VCaP (cell line): ENCODE data around the gene SMOC1.
"Not testable (repeated sequence)": the region's sequence is repeated elsewhere in the genome, so short reads cannot be mapped to it uniquely, and the experiment has no call there.

ENCODE experiments used
- H3K27ac ChIP-seq: fragments of 450-650 bp; 2 replicates; pipeline ENCODE4 v1.5.1; 2017
- TF ChIP-seq, protein P1 (sequence below): fragments of 450-650 bp; conservative IDR thresholded peaks from 2 replicates; pipeline ENCODE4 v1.5.1; 2017; ENCODE audit warnings: mild to moderate bottlenecking, moderate library complexity

The SMOC1 gene

DNA sequence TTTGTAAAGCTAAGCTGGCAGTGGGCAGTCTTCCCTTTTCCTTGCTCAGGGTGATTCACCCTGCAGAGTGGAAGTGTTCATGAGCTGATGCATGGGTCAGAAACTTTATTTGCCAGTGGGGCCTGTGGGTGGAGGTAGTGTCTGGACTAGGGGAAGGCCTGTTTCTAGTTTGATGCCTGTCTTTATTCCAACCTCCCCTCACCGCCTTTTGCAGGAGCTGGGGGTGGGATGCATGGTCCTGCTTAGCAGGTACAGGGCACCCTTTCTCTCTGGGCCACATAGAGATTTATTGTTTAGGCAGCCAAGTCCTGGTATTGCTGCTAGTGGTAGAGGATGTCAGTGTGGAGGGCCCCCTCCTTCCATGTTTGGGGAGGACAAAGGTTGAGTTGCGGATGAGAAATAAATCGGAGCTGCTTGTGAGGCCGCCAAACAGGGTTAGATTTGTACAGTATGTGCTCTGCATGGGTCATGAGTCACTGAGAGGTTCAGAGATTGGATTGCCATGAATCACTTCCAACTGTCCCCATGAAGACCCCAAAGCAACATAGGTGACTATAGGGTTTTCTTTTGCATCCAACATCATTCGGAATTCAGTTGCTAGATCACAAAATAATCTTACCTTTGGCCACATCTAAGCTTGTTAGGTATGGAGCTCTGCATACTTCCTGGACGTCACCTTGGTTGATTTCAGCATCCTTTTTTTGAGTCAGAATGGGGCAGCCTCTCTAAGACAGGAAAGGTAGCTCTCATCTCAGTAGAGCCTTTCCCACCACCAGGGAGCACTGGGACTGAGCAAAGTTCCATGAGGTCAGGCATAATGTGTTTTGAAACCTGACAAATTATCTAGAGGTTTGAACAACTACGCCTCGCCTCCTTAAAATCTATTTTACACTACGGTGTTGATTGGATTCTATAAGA lies 8.8 kb downstream of the SMOC1 start:
- H3K27ac ChIP-seq: no peak overlapping the region
- TF ChIP-seq, protein P1, sequence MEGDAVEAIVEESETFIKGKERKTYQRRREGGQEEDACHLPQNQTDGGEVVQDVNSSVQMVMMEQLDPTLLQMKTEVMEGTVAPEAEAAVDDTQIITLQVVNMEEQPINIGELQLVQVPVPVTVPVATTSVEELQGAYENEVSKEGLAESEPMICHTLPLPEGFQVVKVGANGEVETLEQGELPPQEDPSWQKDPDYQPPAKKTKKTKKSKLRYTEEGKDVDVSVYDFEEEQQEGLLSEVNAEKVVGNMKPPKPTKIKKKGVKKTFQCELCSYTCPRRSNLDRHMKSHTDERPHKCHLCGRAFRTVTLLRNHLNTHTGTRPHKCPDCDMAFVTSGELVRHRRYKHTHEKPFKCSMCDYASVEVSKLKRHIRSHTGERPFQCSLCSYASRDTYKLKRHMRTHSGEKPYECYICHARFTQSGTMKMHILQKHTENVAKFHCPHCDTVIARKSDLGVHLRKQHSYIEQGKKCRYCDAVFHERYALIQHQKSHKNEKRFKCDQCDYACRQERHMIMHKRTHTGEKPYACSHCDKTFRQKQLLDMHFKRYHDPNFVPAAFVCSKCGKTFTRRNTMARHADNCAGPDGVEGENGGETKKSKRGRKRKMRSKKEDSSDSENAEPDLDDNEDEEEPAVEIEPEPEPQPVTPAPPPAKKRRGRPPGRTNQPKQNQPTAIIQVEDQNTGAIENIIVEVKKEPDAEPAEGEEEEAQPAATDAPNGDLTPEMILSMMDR: no peak

DNA sequence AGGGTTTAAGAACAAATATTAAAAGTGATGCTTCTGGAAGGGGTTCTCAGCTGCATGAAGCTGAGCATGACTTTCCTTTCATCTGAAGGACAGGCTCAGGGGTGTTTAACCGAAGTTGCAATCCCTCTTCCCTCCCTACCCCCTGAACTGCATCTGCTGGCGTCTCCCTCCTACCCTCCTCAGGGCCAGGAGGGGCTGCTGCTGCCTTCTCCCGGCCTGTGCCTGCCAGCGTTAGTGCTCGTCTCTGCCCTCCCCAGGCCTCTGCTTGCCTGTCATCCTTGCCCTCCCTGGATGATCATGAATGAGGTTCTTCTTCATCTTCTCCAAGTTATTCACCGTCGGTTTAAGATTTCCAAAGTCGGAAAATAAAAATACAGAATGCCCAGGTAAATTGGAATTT lies 12.2 kb downstream of the SMOC1 start:
- no peak overlapping the region for H3K27ac ChIP-seq
- TF ChIP-seq, protein P1: no peak

DNA sequence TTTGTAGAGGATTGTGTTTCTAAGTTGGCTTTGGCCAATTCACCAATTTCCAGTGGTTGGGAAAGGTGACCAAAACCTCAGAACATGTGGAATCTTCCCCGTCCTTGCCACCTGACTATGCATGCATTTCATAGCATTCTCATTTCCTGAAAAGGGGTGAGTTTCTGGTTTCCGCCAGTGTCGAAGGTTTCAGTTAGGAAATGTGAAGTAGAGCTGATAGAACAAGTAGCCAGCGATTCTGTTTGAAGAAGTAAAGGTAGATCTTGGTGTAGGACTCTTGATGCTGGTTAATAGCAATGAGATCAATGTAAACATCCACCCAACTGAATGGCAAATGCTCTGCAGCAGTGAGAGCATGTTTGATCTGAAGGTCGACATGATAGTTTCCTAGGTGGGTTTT lies 15.9 kb downstream of the SMOC1 start:
- no peak overlapping the region for H3K27ac ChIP-seq
- TF ChIP-seq, protein P1: no peak

DNA sequence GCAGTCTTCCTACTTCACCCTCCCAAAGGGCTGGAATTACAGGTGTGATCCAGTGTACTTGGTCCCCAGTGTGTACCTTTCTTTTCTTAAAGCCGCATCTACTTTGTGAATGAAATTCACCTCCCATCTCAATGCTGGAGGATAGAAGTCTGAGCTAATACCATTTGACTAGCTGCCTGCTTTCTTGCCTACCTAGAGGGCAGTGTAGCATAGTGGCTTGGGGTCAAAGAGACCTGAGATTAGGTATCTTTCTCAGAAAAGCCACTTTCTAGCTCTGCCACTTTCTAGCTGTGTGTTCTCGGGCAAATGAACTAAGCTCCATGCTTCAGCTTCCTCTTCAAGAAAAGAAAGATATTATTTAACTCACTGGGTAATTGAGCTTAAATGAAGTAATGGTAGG lies 16.9 kb downstream of the SMOC1 start:
- TF ChIP-seq, protein P1: no peak
- H3K27ac ChIP-seq: no peak overlapping the region

DNA sequence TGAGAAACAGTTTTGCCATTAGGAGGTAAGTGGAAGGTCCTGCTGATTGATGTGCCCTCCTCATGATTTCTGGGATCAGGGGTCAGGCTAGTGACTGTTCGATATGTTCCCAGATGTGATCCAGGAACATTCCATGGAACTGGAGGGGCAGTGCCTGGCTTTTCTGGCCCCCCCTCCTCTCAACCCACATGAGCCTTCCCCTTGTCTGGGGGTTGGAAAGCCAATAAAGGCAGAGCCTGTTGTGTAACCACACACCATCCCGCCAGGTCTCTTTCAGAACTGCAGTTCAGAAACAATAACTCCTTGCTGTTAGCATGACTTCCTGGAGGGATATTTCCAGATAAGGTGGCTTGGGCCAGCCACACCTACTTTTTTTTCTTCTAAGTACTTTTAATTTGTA lies 17.8 kb downstream of the SMOC1 start:
- H3K27ac ChIP-seq: no peak overlapping the region
- TF ChIP-seq, protein P1: no peak

DNA sequence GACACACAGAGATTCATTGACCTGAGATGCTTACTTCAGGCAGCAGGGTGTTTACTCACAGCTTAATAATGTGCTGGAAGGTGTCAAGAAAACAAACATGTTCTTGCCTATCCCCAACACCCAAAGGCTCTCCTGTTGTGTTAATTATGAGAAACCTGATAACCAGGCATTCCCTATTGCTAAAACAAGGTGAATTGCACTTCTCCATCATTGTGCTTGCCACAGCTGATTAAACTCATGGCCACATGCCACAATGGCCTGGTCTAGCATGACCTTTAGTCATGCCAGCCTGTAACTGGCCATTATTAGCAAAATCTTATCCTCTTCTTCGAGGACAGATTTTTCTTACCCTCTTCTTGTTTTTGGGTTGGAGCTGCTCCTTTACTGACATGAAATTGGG lies 21.4 kb downstream of the SMOC1 start:
- TF ChIP-seq, protein P1: no peak
- no peak overlapping the region for H3K27ac ChIP-seq

DNA sequence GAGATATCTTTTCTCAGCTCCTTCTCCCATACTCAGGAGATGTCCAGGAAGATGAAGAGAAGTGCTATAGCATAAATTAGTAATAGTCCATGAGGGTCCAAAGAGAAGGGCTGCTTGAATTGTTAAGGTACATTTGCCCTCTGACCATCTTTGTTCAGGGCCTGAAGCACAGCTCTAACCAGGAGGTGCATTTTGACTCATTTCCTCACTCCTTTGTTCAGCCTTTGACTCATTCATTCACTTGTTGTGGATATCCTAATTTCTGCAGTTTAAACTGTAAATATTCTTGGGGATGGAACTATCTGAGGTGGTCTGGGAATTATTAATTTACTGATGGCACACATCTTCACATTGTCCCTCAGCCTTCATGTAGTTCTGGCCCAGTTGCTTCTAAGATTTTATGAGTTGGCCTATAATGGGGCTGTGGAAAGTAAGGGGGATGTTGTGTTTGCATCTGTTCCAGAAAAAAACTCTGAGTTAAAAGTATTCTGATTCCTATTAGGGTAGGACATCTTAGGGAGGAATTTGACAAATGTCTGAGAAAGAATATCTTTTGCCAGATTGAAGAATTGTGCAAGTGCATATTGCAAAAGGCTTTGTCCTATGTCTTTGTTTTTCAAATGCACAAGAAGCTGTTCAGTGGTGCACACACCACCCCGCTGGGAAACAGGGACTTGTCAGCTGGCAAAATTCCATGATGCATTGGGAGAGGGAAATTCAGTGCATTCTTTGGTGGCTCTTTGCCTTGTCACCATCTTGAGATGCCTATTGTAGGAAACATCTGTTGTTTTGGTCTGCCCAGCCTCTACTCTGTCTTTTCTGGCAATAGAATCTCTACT lies 22.1 kb downstream of the SMOC1 start:
- TF ChIP-seq, protein P1: no peak
- H3K27ac ChIP-seq: no peak overlapping the region

DNA sequence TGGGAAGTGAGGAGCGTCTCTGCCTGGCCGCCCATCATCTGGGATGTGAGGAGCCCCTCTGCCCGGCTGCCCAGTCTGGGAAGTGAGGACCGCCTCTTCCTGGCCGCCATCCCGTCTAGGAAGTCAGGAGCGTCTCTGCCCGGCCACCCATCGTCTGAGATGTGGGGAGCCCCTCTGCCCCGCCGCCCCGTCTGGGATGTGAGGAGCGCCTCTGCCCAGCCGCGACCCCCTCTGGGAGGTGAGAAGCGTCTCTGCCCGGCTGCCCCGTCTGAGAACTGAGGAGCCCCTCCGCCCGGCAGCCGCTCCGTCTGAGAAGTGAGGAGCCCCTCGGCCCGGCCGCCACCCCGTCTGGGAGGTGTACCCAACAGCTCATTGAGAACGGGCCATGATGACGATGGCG lies 23.8 kb downstream of the SMOC1 start:
- H3K27ac ChIP-seq: not testable (repeated sequence)
